HepG2 (cell line): Measurements from ENCODE around the gene FBXL22. TPM values are rescaled to one million over a fixed set of nuclear protein-coding genes. Genes with fewer than 3 reads are reported as not detected.
A peak's percentile ranks its signal among the peaks of the same experiment; 100 is the strongest.

ENCODE experiments used
- CAMTA2 ChIP-seq: sonication (generic); formaldehyde crosslinking; IDR thresholded peaks from 2 replicates; pipeline ENCODE4 v1.4.0; 2020; ENCODE audit warnings: mild to moderate bottlenecking, missing genetic modification reagents, borderline replicate concordance
- ELF3 ChIP-seq: IDR thresholded peaks from 2 replicates; pipeline ENCODE4 v1.6.1; 2016; ENCODE audit warnings: missing genetic modification reagents, missing compliant biosample characterization
- EZH2 ChIP-seq: conservative IDR thresholded peaks from 2 replicates; pipeline ENCODE4 v1.6.1; 2012; ENCODE audit warnings: mild to moderate bottlenecking, low read depth, low read length, moderate library complexity
- HNF4A ChIP-seq: sonication (generic); formaldehyde crosslinking; IDR thresholded peaks from 2 replicates; pipeline ENCODE4 v1.4.0; 2020; ENCODE audit warnings: missing genetic modification reagents
- KMT2B ChIP-seq: IDR thresholded peaks from 2 replicates; pipeline ENCODE4 v1.6.1; 2016; ENCODE audit warnings: missing genetic modification reagents, missing compliant biosample characterization
- PHF21A ChIP-seq: sonication (generic); formaldehyde crosslinking; IDR thresholded peaks from 2 replicates; pipeline ENCODE4 v1.5.0; 2020; ENCODE audit warnings: mild to moderate bottlenecking, missing genetic modification reagents
- PHF5A ChIP-seq: IDR thresholded peaks from one replicate; pipeline ENCODE4 v1.6.1; 2018; ENCODE audit warnings: low read depth, missing genetic modification reagents; ENCODE audit not compliant: unreplicated experiment
- PRDM15 ChIP-seq: sonication (generic); formaldehyde crosslinking; IDR thresholded peaks from 2 replicates; pipeline ENCODE4 v1.4.0; 2020; ENCODE audit warnings: missing genetic modification reagents
- RFXAP ChIP-seq: sonication (generic); formaldehyde crosslinking; IDR thresholded peaks from 2 replicates; pipeline ENCODE4 v1.4.0; 2020; ENCODE audit warnings: missing genetic modification reagents, borderline replicate concordance
- SNAI1 ChIP-seq: sonication (generic); formaldehyde crosslinking; IDR thresholded peaks from 2 replicates; pipeline ENCODE4 v1.5.0; 2020; ENCODE audit warnings: mild to moderate bottlenecking, missing genetic modification reagents, borderline replicate concordance
- SNAPC5 ChIP-seq: sonication (generic); formaldehyde crosslinking; IDR thresholded peaks from 2 replicates; pipeline ENCODE4 v1.8.1; 2023; ENCODE audit warnings: mild to moderate bottlenecking, missing genetic modification reagents, borderline replicate concordance
- ZNF142 ChIP-seq: sonication (generic); formaldehyde crosslinking; IDR thresholded peaks from 2 replicates; pipeline ENCODE4 v1.4.0; 2020; ENCODE audit warnings: missing genetic modification reagents
- ZNF329 ChIP-seq: sonication (generic); formaldehyde crosslinking; IDR thresholded peaks from 2 replicates; pipeline ENCODE4 v1.9.0; 2021; ENCODE audit warnings: low read depth, mild to moderate bottlenecking, missing genetic modification reagents
- ZNF543 ChIP-seq: sonication (generic); formaldehyde crosslinking; IDR thresholded peaks from 2 replicates; pipeline ENCODE4 v1.4.0; 2020; ENCODE audit warnings: mild to moderate bottlenecking, missing genetic modification reagents
- polyA plus RNA-seq, 8 experiments: library from polyadenylated mRNA; depleted of rRNA in 3 of 8; stranded (reverse) in 7 of 8; unstranded in 1 of 8; fragments of >200 nt; fragmentation: Illumina TruSeq in 4 of 8; extraction: Trizol in 4 of 8; gene quantifications; 2 replicates each; pipeline versions ENCODE4 v1.2.1 to v1.2.3, GENCODE V29; 2011 to 2016; ENCODE audit warnings: low read depth in 4 of 8, missing spikeins in 1 of 8, mixed read lengths in 1 of 8; ENCODE audit not compliant: insufficient read depth in 1 of 8
- total RNA-seq, 5 experiments: library from RNA; depleted of rRNA; stranded (reverse); fragments of >200 nt; fragmentation: Illumina TruSeq; extraction: Trizol; gene quantifications; 2 replicates each; pipeline ENCODE4 v1.2.3, GENCODE V29; 2016; ENCODE audit warnings: low read depth in 1 of 5

FBXL22 gene
- total and polyA plus RNA-seq, 2 of the 13 experiments (the other 11 are each of a cell fraction or from before 2014, with no cell fraction given), result 0.15 to 0.33 TPM

- TF ChIP-seq PRDM15, result no peak
- TF ChIP-seq KMT2B (CRISPR knock-in tag), result no peak
- no peak for TF ChIP-seq PHF5A (CRISPR knock-in tag)
- TF ChIP-seq EZH2, result no peak
- TF ChIP-seq ELF3, result no peak; the same call in 1 of the 2 replicates
- TF ChIP-seq SNAPC5 (CRISPR knock-in tag), result no peak
- TF ChIP-seq RFXAP (CRISPR knock-in tag), result peak; percentile 79; the same call in 1 of the 2 replicates
- no peak for TF ChIP-seq ZNF142 (CRISPR knock-in tag)
- no peak for TF ChIP-seq HNF4A
- 0 out of 2 replicates have a peak, but pooled peaks have one; percentile 31 for TF ChIP-seq ZNF329 (CRISPR knock-in tag)
- TF ChIP-seq SNAI1 (CRISPR knock-in tag), result no peak
- TF ChIP-seq CAMTA2 (CRISPR knock-in tag), result no peak
- no peak for TF ChIP-seq ZNF543 (CRISPR knock-in tag)
- peak; percentile 54; the same call in 1 of the 2 replicates for TF ChIP-seq PHF21A (CRISPR knock-in tag)
Measured at GRCh38 chr15:63600616-63601025, 3.4 kb downstream of the FBXL22 start (continued).
